ENCODE measurements around the gene PFKFB4.

The PFKFB4 gene

DNA sequence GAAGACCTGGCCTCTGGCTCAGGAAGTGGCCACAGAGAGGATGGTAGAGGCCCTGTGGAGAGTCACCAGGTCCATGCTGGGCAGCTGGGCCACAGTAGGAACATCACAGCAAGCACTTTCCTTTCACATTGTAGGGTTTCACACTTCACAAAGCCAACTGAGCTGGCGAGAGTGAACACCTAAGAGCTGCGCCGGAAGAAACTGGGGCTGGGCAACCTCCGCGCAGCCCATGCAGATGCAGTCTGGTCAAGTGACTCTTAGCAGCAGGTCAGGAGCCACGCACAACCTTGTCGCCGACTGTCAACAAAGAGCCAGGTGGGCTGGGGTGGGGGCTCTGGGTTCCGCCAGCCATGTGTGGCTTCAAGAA is 37.3 kb downstream of the PFKFB4 start:
- no peaks in the 10 kb centered on the region for H3K79me1 ChIP-seq (ENCODE audit: low read length)
- no peaks in the 10 kb centered on the region for H3K9me3 ChIP-seq (ENCODE audit: insufficient read depth, low read depth, low read length)
- no peak overlapping the region for H2BK120ac ChIP-seq (ENCODE audit: insufficient read depth, low read length, poor library complexity)
- no peak overlapping the region for H4K12ac ChIP-seq (ENCODE audit: low read depth, low read length)
- H2BK12ac ChIP-seq (ENCODE audit: low read length): no peak overlapping the region
- peaks cover 27 to 40% of the 10 kb centered on the region in 2 experiments for H3K36me3 ChIP-seq (ENCODE audit: control insufficient read depth in 1 of 2, insufficient read depth in 2 of 2, low read length in 2 of 2)
- H3K4me3 ChIP-seq (ENCODE audit: low read depth, low read length): no peak overlapping the region
- no peak for DNase-seq
- H3K14ac ChIP-seq (ENCODE audit: low read length): no peak overlapping the region
- H3K4me1 ChIP-seq (ENCODE audit: control insufficient read depth in 1 of 2, insufficient read depth in 2 of 2, low read length in 2 of 2): no peaks in the 10 kb centered on the region
- no peak overlapping the region for H2AFZ ChIP-seq (ENCODE audit: insufficient read depth, low read length, poor library complexity)
- H3K79me2 ChIP-seq (ENCODE audit: control insufficient read depth, insufficient read depth, low read length, poor library complexity): no peaks in the 10 kb centered on the region
- H4K91ac ChIP-seq (ENCODE audit: low read depth, low read length): no peak overlapping the region
- H3K4me2 ChIP-seq (ENCODE audit: low read length): no peak overlapping the region
- WGBS (ENCODE audit: extremely low coverage, insufficient coverage, insufficient read length): no CpG with 5 or more reads among the region's 9 CpGs
- no peak overlapping the region for H3K9ac ChIP-seq (ENCODE audit: low read length)
- H3K4ac ChIP-seq (ENCODE audit: low read depth, low read length): no peak overlapping the region
- no peak overlapping the region for H3K23ac ChIP-seq (ENCODE audit: low read length)
- no peak overlapping the region for H2AK5ac ChIP-seq (ENCODE audit: low read length)
- H4K8ac ChIP-seq (ENCODE audit: low read depth, low read length): no peak overlapping the region
- H3K27me3 ChIP-seq (ENCODE audit: insufficient read depth, low read length): no peaks in the 10 kb centered on the region
- H3K18ac ChIP-seq (ENCODE audit: low read length): no peak overlapping the region
- H2BK5ac ChIP-seq (ENCODE audit: low read depth, low read length, poor library complexity): no peak overlapping the region
- H3K27ac ChIP-seq (ENCODE audit: low read depth, low read length): no peak overlapping the region

DNA sequence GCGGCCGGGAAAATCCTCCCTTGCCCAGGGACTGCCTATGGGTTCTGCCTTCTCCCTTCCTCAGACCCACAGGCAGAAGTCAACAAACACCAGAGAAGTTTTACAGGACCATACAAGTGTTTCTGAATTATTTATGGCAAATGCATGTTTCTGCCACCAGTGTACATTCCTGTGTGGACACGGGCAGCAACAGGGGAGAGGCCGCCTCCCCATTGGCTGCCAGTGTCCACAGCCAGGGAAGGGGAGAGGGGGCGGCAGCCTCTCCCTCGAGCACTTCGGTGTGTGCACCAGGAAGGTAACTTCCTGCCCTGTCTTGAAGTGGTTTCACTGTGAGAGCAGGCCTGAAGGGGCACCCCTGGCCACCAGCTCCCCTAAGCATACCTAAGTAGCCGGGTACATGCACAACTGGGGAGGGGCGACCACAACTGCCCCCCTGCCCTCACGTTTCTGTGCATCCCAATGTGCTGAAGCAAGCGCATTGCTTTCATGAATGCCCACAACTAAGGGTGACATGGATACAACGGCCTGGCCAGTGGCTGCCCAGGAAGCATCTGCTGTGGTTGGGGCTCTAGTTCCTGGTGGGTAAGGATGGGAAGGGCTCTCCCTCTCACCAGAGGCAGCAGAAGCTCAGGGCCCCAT is 37.8 kb downstream of the PFKFB4 start:
- Histone ChIP-seq H3K4me3 (ENCODE audit: low read depth, low read length) (no peak overlapping the region), H4K12ac (ENCODE audit: low read depth, low read length) (no peak overlapping the region), H3K79me2 (ENCODE audit: control insufficient read depth, insufficient read depth, low read length, poor library complexity) (no peaks in the 10 kb centered on the region), H3K36me3 (ENCODE audit: control insufficient read depth in 1 of 2, insufficient read depth in 2 of 2, low read length in 2 of 2) (peaks cover 25 to 37% of the 10 kb centered on the region in 2 experiments), H4K8ac (ENCODE audit: low read depth, low read length) (no peak overlapping the region), H2AFZ (ENCODE audit: insufficient read depth, low read length, poor library complexity) (no peak overlapping the region), H2AK5ac (ENCODE audit: low read length) (no peak overlapping the region), H3K9ac (ENCODE audit: low read length) (peak overlapping the region; percentile 0), H3K4me2 (ENCODE audit: low read length) (no peak overlapping the region), H3K4me1 (ENCODE audit: control insufficient read depth in 1 of 2, insufficient read depth in 2 of 2, low read length in 2 of 2) (no peaks in the 10 kb centered on the region), H3K23ac (ENCODE audit: low read length) (no peak overlapping the region), H3K27ac (ENCODE audit: low read depth, low read length) (no peak overlapping the region), H3K18ac (ENCODE audit: low read length) (no peak overlapping the region), H4K91ac (ENCODE audit: low read depth, low read length) (no peak overlapping the region), H3K14ac (ENCODE audit: low read length) (no peak overlapping the region), H3K79me1 (ENCODE audit: low read length) (no peaks in the 10 kb centered on the region), H3K4ac (ENCODE audit: low read depth, low read length) (no peak overlapping the region), H2BK12ac (ENCODE audit: low read length) (no peak overlapping the region), H3K27me3 (ENCODE audit: insufficient read depth, low read length) (no peaks in the 10 kb centered on the region), H2BK5ac (ENCODE audit: low read depth, low read length, poor library complexity) (no peak overlapping the region), H3K9me3 (ENCODE audit: insufficient read depth, low read depth, low read length) (no peaks in the 10 kb centered on the region), H2BK120ac (ENCODE audit: insufficient read depth, low read length, poor library complexity) (no peak overlapping the region)
- WGBS (ENCODE audit: extremely low coverage, insufficient coverage, insufficient read length): no CpG with 5 or more reads among the region's 12 CpGs
- DNase-seq: no peak

DNA sequence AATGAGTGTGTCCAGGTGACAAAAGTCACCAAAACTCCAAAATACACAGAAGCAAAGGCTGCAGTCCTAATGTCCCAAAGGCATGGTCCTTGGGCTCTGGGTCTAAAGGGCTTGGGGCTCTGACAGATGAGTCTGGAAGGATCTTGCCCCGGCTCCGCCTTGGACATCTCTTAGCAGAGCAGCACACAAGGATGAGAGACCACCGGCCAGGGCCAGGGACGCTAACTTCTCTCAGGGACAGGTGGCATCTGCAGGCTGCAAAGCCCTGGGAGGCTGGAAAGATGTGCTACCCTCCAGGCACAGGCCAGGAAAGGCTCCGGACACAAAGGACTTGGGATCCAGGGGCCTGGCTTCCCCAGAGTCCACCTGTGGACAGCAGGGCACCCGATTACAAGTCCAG is 38.5 kb downstream of the PFKFB4 start:
- Histone ChIP-seq H3K27ac (ENCODE audit: low read depth, low read length) (no peak overlapping the region), H3K9me3 (ENCODE audit: insufficient read depth, low read depth, low read length) (no peaks in the 10 kb centered on the region), H3K18ac (ENCODE audit: low read length) (no peak overlapping the region), H2BK5ac (ENCODE audit: low read depth, low read length, poor library complexity) (no peak overlapping the region), H3K4me2 (ENCODE audit: low read length) (no peak overlapping the region), H4K12ac (ENCODE audit: low read depth, low read length) (no peak overlapping the region), H3K79me2 (ENCODE audit: control insufficient read depth, insufficient read depth, low read length, poor library complexity) (no peaks in the 10 kb centered on the region), H3K4ac (ENCODE audit: low read depth, low read length) (no peak overlapping the region), H4K91ac (ENCODE audit: low read depth, low read length) (no peak overlapping the region), H4K8ac (ENCODE audit: low read depth, low read length) (no peak overlapping the region), H3K9ac (ENCODE audit: low read length) (no peak overlapping the region), H3K23ac (ENCODE audit: low read length) (no peak overlapping the region), H3K4me1 (ENCODE audit: control insufficient read depth in 1 of 2, insufficient read depth in 2 of 2, low read length in 2 of 2) (no peaks in the 10 kb centered on the region), H3K4me3 (ENCODE audit: low read depth, low read length) (no peak overlapping the region), H3K14ac (ENCODE audit: low read length) (no peak overlapping the region), H3K79me1 (ENCODE audit: low read length) (no peaks in the 10 kb centered on the region), H2AFZ (ENCODE audit: insufficient read depth, low read length, poor library complexity) (no peak overlapping the region), H3K36me3 (ENCODE audit: control insufficient read depth in 1 of 2, insufficient read depth in 2 of 2, low read length in 2 of 2) (peaks cover 21 to 32% of the 10 kb centered on the region in 2 experiments), H2AK5ac (ENCODE audit: low read length) (no peak overlapping the region), H2BK12ac (ENCODE audit: low read length) (no peak overlapping the region), H3K27me3 (ENCODE audit: insufficient read depth, low read length) (no peaks in the 10 kb centered on the region), H2BK120ac (ENCODE audit: insufficient read depth, low read length, poor library complexity) (no peak overlapping the region)
- no peak for DNase-seq
- WGBS (ENCODE audit: extremely low coverage, insufficient coverage, insufficient read length): no CpG with 5 or more reads among the region's 6 CpGs

DNA sequence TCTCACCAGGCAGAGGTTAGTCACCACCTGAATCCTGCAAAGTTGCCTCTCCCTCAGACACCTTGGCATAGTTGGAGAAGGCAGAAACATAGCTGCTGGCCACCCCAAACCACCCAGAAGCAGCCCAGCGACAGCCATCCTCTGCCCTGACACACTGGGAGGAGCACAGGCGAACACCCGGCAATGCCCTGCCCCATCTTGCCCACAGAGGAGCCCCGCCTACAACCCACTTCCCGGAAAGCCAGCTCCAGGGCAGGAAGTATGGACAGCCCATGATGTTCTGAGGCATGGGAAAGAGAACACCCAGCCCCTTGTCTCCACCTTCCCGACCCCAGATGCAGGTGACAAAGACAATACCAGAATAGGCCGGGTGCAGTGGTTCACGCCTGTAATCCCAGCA is 40.0 kb downstream of the PFKFB4 start:
- no peak overlapping the region for H2BK12ac ChIP-seq (ENCODE audit: low read length)
- H3K27ac ChIP-seq (ENCODE audit: low read depth, low read length): no peak overlapping the region
- no peak overlapping the region for H3K23ac ChIP-seq (ENCODE audit: low read length)
- no peaks in the 10 kb centered on the region for H3K9me3 ChIP-seq (ENCODE audit: insufficient read depth, low read depth, low read length)
- no peak overlapping the region for H3K18ac ChIP-seq (ENCODE audit: low read length)
- H3K79me2 ChIP-seq (ENCODE audit: control insufficient read depth, insufficient read depth, low read length, poor library complexity): no peaks in the 10 kb centered on the region
- H3K4me2 ChIP-seq (ENCODE audit: low read length): no peak overlapping the region
- no peak overlapping the region for H2BK5ac ChIP-seq (ENCODE audit: low read depth, low read length, poor library complexity)
- no peak overlapping the region for H4K91ac ChIP-seq (ENCODE audit: low read depth, low read length)
- no peak overlapping the region for H2BK120ac ChIP-seq (ENCODE audit: insufficient read depth, low read length, poor library complexity)
- no peak overlapping the region for H2AK5ac ChIP-seq (ENCODE audit: low read length)
- no peak overlapping the region for H4K12ac ChIP-seq (ENCODE audit: low read depth, low read length)
- H3K4me1 ChIP-seq (ENCODE audit: control insufficient read depth in 1 of 2, insufficient read depth in 2 of 2, low read length in 2 of 2): no peaks in the 10 kb centered on the region
- H3K79me1 ChIP-seq (ENCODE audit: low read length): no peaks in the 10 kb centered on the region
- WGBS (ENCODE audit: extremely low coverage, insufficient coverage, insufficient read length): no CpG with 5 or more reads among the region's 8 CpGs
- no peak overlapping the region for H2AFZ ChIP-seq (ENCODE audit: insufficient read depth, low read length, poor library complexity)
- H3K9ac ChIP-seq (ENCODE audit: low read length): no peak overlapping the region
- H3K14ac ChIP-seq (ENCODE audit: low read length): no peak overlapping the region
- H3K4me3 ChIP-seq (ENCODE audit: low read depth, low read length): no peak overlapping the region
- no peak overlapping the region for H4K8ac ChIP-seq (ENCODE audit: low read depth, low read length)
- no peak overlapping the region for H3K4ac ChIP-seq (ENCODE audit: low read depth, low read length)
- H3K36me3 ChIP-seq (ENCODE audit: control insufficient read depth in 1 of 2, insufficient read depth in 2 of 2, low read length in 2 of 2): peaks cover 18 to 24% of the 10 kb centered on the region in 2 experiments
- no peak for DNase-seq
- H3K27me3 ChIP-seq (ENCODE audit: insufficient read depth, low read length): no peaks in the 10 kb centered on the region

Data from trophoblast cell (in vitro differentiated cells and primary cell).